H9 (cell line): Measurements from ENCODE around the gene GMNN. TPM values are rescaled to one million over a fixed set of nuclear protein-coding genes. Genes with fewer than 3 reads are reported as not detected.

Experiments used
- DNase-seq: peaks from one replicate; pipeline ENCODE4 v3.0.0-alpha.2; 2017
- H2AFZ ChIP-seq: one replicate; pipeline ENCODE4 v1.6.1; 2013; ENCODE audit warnings: mild to moderate bottlenecking, low read length, control low read depth, moderate library complexity
- H2AK5ac ChIP-seq: 2 replicates; pipeline ENCODE4 v1.6.1; 2013; ENCODE audit warnings: low read length, control low read depth, mixed read lengths; ENCODE audit not compliant: insufficient read length
- H2BK120ac ChIP-seq: one replicate; pipeline ENCODE4 v1.6.1; 2013; ENCODE audit warnings: low read depth, mild to moderate bottlenecking, low read length, control low read depth, inconsistent platforms; ENCODE audit not compliant: poor library complexity, severe bottlenecking
- H2BK12ac ChIP-seq: 2 replicates; pipeline ENCODE4 v1.6.1; 2013; ENCODE audit warnings: low read length, control low read depth, mixed read lengths, low read depth; ENCODE audit not compliant: insufficient read length
- H2BK15ac ChIP-seq: 2 replicates; pipeline ENCODE4 v1.6.1; 2013; ENCODE audit warnings: low read depth, low read length, control low read depth
- H2BK20ac ChIP-seq: one replicate; pipeline ENCODE4 v1.6.1; 2013; ENCODE audit warnings: low read depth, mild to moderate bottlenecking, low read length, control low read depth, inconsistent platforms; ENCODE audit not compliant: poor library complexity, severe bottlenecking
- H2BK5ac ChIP-seq: 2 replicates; pipeline ENCODE4 v1.6.1; 2013; ENCODE audit warnings: low read length, control low read depth, mixed read lengths; ENCODE audit not compliant: insufficient read length
- H3K14ac ChIP-seq: 2 replicates; pipeline ENCODE4 v1.6.1; 2013; ENCODE audit warnings: low read length, control low read depth; ENCODE audit not compliant: insufficient read depth
- H3K18ac ChIP-seq: 2 replicates; pipeline ENCODE4 v1.6.1; 2013; ENCODE audit warnings: low read depth, mild to moderate bottlenecking, mixed read lengths, low read length, control low read depth; ENCODE audit not compliant: insufficient read length
- H3K23ac ChIP-seq: 2 replicates; pipeline ENCODE4 v1.6.1; 2013; ENCODE audit warnings: low read length, control low read depth, mixed read lengths, low read depth; ENCODE audit not compliant: insufficient read length
- H3K23me2 ChIP-seq: 2 replicates; pipeline ENCODE4 v1.6.1; 2013; ENCODE audit warnings: low read depth, mild to moderate bottlenecking, mixed read lengths, low read length, control low read depth; ENCODE audit not compliant: insufficient read length, poor library complexity, severe bottlenecking
- H3K27ac ChIP-seq: 2 replicates; pipeline ENCODE4 v1.5.1; 2013; ENCODE audit warnings: low read length, control low read depth, mixed read lengths, low read depth; ENCODE audit not compliant: insufficient read length
- H3K27me3 ChIP-seq: 2 replicates; pipeline ENCODE4 v1.6.1; 2013; ENCODE audit warnings: low read length, control low read depth, inconsistent platforms; ENCODE audit not compliant: insufficient read depth
- H3K4ac ChIP-seq: 2 replicates; pipeline ENCODE4 v1.6.1; 2013; ENCODE audit warnings: low read depth, mild to moderate bottlenecking, control low read depth, inconsistent platforms, low read length, moderate library complexity
- H3K4me1 ChIP-seq: 2 replicates; pipeline ENCODE4 v1.6.1; 2013; ENCODE audit warnings: low read length, control low read depth, inconsistent platforms; ENCODE audit not compliant: insufficient read depth
- H3K4me2 ChIP-seq: 2 replicates; pipeline ENCODE4 v1.6.1; 2013; ENCODE audit warnings: low read length, control low read depth, mixed read lengths; ENCODE audit not compliant: insufficient read length, insufficient read depth
- H3K56ac ChIP-seq: 2 replicates; pipeline ENCODE4 v1.6.1; 2013; ENCODE audit warnings: low read depth, mild to moderate bottlenecking, mixed read lengths, low read length, control low read depth; ENCODE audit not compliant: insufficient read length
- H3K79me1 ChIP-seq: 2 replicates; pipeline ENCODE4 v1.6.1; 2013; ENCODE audit warnings: low read depth, mild to moderate bottlenecking, moderate library complexity, low read length, control low read depth, inconsistent platforms; ENCODE audit not compliant: insufficient read depth, poor library complexity, severe bottlenecking
- H3K79me2 ChIP-seq: 2 replicates; pipeline ENCODE4 v1.6.1; 2013; ENCODE audit warnings: low read length, control low read depth, inconsistent platforms; ENCODE audit not compliant: insufficient read depth
- H3K9ac ChIP-seq: 2 replicates; pipeline ENCODE4 v1.6.1; 2013; ENCODE audit warnings: low read length, control low read depth, mixed read lengths; ENCODE audit not compliant: insufficient read length; ENCODE audit errors: extremely low read depth
- H3K9me3 ChIP-seq: one replicate; pipeline ENCODE4 v1.6.1; 2013; ENCODE audit warnings: low read depth, low read length, inconsistent platforms; ENCODE audit not compliant: control insufficient read depth
- H3T11ph ChIP-seq: one replicate; pipeline ENCODE4 v1.6.1; 2013; ENCODE audit warnings: mild to moderate bottlenecking, low read length, control low read depth, inconsistent platforms
- H4K20me1 ChIP-seq: one replicate; pipeline ENCODE4 v1.6.1; 2013; ENCODE audit not compliant: control insufficient read depth, insufficient read length, insufficient read depth
- H4K5ac ChIP-seq: 2 replicates; pipeline ENCODE4 v1.6.1; 2013; ENCODE audit warnings: low read depth, mild to moderate bottlenecking, mixed read lengths, low read length, control low read depth; ENCODE audit not compliant: insufficient read length
- H4K8ac ChIP-seq: replicated peaks from 2 replicates; pipeline ENCODE4 v1.6.1; 2013; ENCODE audit warnings: low read length, control low read depth, mixed read lengths, low read depth; ENCODE audit not compliant: insufficient read length
- H4K91ac ChIP-seq: 2 replicates; pipeline ENCODE4 v1.6.1; 2013; ENCODE audit warnings: low read depth, mild to moderate bottlenecking, moderate library complexity, mixed read lengths, low read length, control low read depth; ENCODE audit not compliant: insufficient read length
- H3K27ac Mint-ChIP-seq, 3 experiments: 2 replicates in 2 of 3; 3 replicates in 1 of 3; pipeline ENCODE4 v1.8.0; 2020 to 2021; ENCODE audit warnings: mixed read lengths in 3 of 3, mild to moderate bottlenecking in 1 of 3, moderate library complexity in 1 of 3
- H3K27me3 Mint-ChIP-seq: 2 replicates; pipeline ENCODE4 v1.8.0; 2021; ENCODE audit warnings: low read depth, mild to moderate bottlenecking, moderate library complexity, mixed read lengths
- H3K36me3 Mint-ChIP-seq, 3 experiments: 2 replicates in 2 of 3; 3 replicates in 1 of 3; pipeline ENCODE4 v1.8.0; 2020 to 2021; ENCODE audit warnings: low read depth in 3 of 3, mixed read lengths in 3 of 3; ENCODE audit not compliant: insufficient read depth in 1 of 3
- H3K4me1 Mint-ChIP-seq, 2 experiments: 2 replicates each; pipeline ENCODE4 v1.8.0; 2020; ENCODE audit warnings: mixed read lengths in 2 of 2
- H3K4me3 Mint-ChIP-seq, 2 experiments: 2 replicates in 1 of 2; 3 replicates in 1 of 2; pipeline ENCODE4 v1.8.0; 2020 to 2021; ENCODE audit warnings: mild to moderate bottlenecking in 2 of 2, mixed read lengths in 2 of 2, moderate library complexity in 1 of 2
- H3K9me3 Mint-ChIP-seq, 2 experiments: 2 replicates in 1 of 2; 3 replicates in 1 of 2; pipeline ENCODE4 v1.8.0; 2020; ENCODE audit warnings: mild to moderate bottlenecking in 2 of 2, mixed read lengths in 2 of 2, moderate library complexity in 1 of 2
- CTCF ChIP-seq: fragments of 200-600 bp; sonication (generic); conservative IDR thresholded peaks from 3 replicates; pipeline ENCODE4 v1.8.0; 2021; ENCODE audit warnings: antibody characterized with exemption, mild to moderate bottlenecking
- WGBS: extraction: QIAGEN DNeasy Blood & Tissue Kit; methylation state at CpG from one replicate; pipeline ENCODE4 v1.1.7; 2013; ENCODE audit warnings: missing lambda C conversion rate, low lambda C conversion rate, mixed read lengths; ENCODE audit not compliant: insufficient read length; ENCODE audit errors: extremely low coverage; 5-methylcytosine and 5-hydroxymethylcytosine counted together
- total RNA-seq: library from RNA; stranded (reverse); gene quantifications from 2 replicates; pipeline ENCODE4 v1.2.1, GENCODE V29; 2021

The GMNN gene
- total RNA-seq, 1 experiment from 2014 or later: 106 TPM

DNA sequence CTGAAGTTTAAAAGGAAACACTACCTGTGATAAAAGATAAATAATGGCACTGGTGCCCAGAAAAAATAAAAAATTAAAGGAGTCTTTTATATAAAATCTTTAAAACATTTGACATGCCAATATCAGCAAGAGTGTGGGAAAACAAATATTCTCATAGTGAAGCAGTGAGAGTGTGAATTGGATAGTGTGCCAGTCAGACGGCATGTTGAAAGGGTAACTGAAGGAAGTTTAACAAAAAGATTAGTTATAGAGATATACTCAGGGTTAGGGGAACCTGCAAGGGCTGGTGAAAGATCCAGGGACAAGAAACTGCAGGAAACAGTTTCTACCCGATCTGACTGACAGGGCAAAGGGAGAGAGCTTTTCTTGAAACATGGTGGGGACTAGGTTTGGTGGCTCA, 22.2 kb upstream of the GMNN start:
- no peak overlapping the region for H3K4ac ChIP-seq
- H3K9ac ChIP-seq: no peak overlapping the region
- no peak overlapping the region for H2BK15ac ChIP-seq
- H3K9me3 ChIP-seq: no peaks in the 10 kb centered on the region
- no CpG with 5 or more reads among the region's 2 CpGs for whole genome bisulfite sequencing
- Mint-ChIP-seq H3K27me3 (peaks cover 5% of the 10 kb centered on the region; the same call in 1 of the 2 replicates), H3K4me1 (peaks cover 0 to 3% of the 10 kb centered on the region in 2 experiments; a peak in 2 of 4 replicates), H3K27ac (no peak overlapping the region), H3K9me3 (peaks cover 6 to 11% of the 10 kb centered on the region in 2 experiments; a peak in 4 of 5 replicates), H3K36me3 (0 out of 7 replicates have a peak, but pooled peaks cover 0 to 1% (median 0%) of the 10 kb centered on the region in 3 experiments), H3K4me3 (no peak overlapping the region)
- no peak overlapping the region for H3K4me2 ChIP-seq
- H4K20me1 ChIP-seq: no peaks in the 10 kb centered on the region
- H4K8ac ChIP-seq: no peak overlapping the region
- no peak overlapping the region for H2BK12ac ChIP-seq
- no peak overlapping the region for H2AFZ ChIP-seq
- H2AK5ac ChIP-seq: no peak overlapping the region
- no peak overlapping the region for H2BK120ac ChIP-seq
- no peaks in the 10 kb centered on the region for H3K27me3 ChIP-seq
- no peak overlapping the region for H3K56ac ChIP-seq
- H3K4me1 ChIP-seq: no peaks in the 10 kb centered on the region
- no peaks in the 10 kb centered on the region for H3K79me2 ChIP-seq
- no peaks in the 10 kb centered on the region for H3K23me2 ChIP-seq
- no peak overlapping the region for H2BK5ac ChIP-seq
- no peak overlapping the region for H3K27ac ChIP-seq
- H3K18ac ChIP-seq: no peak overlapping the region
- TF ChIP-seq CTCF: no peak
- no peak overlapping the region for H4K5ac ChIP-seq
- H2BK20ac ChIP-seq: no peak overlapping the region
- no peak for DNase-seq
- H4K91ac ChIP-seq: no peak overlapping the region
- no peak overlapping the region for H3T11ph ChIP-seq
- no peaks in the 10 kb centered on the region for H3K79me1 ChIP-seq
- no peak overlapping the region for H3K14ac ChIP-seq
- no peak overlapping the region for H3K23ac ChIP-seq
